Measurements from ENCODE around the gene TNFSF13.
"Not testable (repeated sequence)": the region's sequence is repeated elsewhere in the genome, so short reads cannot be mapped to it uniquely, and the experiment has no call there.

TNFSF13 gene

GRCh38 chr17:7593296-7593695 lies 34.7 kb downstream of the TNFSF13 start:
- DNase-seq: no peak

DNA sequence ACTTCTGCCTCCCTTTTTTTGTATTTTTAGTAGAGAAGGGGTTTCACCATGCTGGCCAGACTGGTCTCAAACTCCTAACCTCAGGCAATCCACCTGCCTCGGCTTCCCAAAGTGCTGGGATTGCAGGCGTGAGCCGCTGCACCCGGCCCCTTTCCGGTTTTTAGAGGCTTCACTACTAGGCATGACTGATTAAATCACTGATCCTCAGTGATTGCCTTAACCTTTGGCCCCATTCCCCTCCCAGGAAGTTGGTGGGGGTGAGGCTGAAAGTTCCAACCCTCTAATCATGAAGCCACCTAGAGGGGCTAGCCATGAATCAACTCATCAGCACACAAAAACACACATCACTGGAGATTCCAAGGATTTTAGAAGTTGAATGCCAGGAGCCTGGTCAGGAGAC lies 39.0 kb downstream of the TNFSF13 start:
- not testable (repeated sequence) for DNase-seq

DNA sequence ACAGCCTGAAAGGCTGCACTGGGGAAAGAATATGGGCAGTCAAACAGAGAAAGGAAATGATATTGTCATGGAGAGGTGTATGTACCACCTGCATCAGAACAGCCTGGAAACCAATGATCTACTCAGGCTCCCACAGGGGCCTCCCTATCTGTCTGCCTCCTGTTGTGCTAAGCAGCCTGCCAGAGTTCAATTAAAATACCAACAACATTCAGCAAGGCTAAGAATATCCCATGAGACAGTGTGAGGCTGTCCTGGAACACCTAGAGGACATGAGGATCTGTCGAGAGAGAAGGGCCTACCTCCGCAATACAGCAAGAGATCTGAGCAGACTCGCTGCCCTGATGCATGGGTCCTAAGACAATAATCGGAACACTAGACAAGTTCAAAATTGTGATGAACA lies 47.7 kb downstream of the TNFSF13 start:
- DNase-seq: no peak

DNA sequence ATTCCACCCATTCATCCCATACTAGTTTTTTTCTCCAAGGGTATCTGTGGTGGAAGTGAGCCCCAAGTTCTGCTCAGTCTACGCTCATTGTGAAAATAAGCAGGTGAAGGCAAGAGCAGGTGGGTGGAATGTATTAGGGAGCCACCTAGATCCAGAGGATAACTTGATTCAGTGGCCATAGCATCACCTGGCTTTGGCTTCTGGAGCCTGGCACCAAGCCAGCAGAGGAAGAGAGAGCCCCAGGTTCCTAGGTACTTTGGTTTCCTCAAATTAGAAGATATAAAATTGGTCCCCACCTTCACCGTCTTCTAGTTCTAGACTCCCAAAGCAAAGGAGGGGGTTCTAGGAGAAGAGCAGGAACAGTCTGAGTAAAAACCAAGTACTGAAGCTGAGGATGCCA lies 52.1 kb downstream of the TNFSF13 start:
- no peak for DNase-seq

Data from activated gamma-delta T cell treated with Interleukin-2 at 50 U/mL for 16 hours (primary cell).